Upper lobe of left lung (tissue), 6 donors: ENCODE data around the gene MEIOB. TPM values are rescaled to one million over a fixed set of nuclear protein-coding genes. Genes with fewer than 3 reads are reported as not detected.

Experiments
- ATAC-seq, 2 donors: fragments of 200-7000 bp; cut with Tn5 transposase; one replicate each; pipeline ENCODE4 v1.9.1; 2022; ENCODE audit warnings: mild to moderate bottlenecking in 2 of 2, moderate library complexity in 2 of 2; ENCODE audit not compliant: low FRiP score in 2 of 2
- DNase-seq, 2 donors: peaks; one replicate each; pipeline ENCODE4 v3.0.0-alpha.2; 2019 to 2020
- H3K27ac ChIP-seq, 4 donors: fragments of 200-600 bp; sonication (generic); one replicate each; pipeline ENCODE4 v1.5.1; 2016 to 2019
- H3K27me3 ChIP-seq, 4 donors: fragments of 200-600 bp; sonication (generic); one replicate each; pipeline ENCODE4 v1.5.1; 2017 to 2019
- H3K36me3 ChIP-seq, 4 donors: fragments of 200-600 bp; sonication (generic); one replicate each; pipeline ENCODE4 v1.5.1; 2016 to 2019
- H3K4me1 ChIP-seq, 4 donors: fragments of 200-600 bp; sonication (generic); one replicate each; pipeline ENCODE4 v1.5.1; 2018 to 2019
- H3K4me3 ChIP-seq, 4 donors: fragments of 200-600 bp; sonication (generic); one replicate each; pipeline ENCODE4 v1.5.1; 2017 to 2019; ENCODE audit warnings: mild to moderate bottlenecking in 2 of 4, moderate library complexity in 1 of 4
- H3K9me3 ChIP-seq, 4 donors: fragments of 200-600 bp; sonication (generic); one replicate each; pipeline ENCODE4 v1.5.1; 2018 to 2019
- CTCF ChIP-seq, 6 experiments: fragments of 450-650 bp in 4 of 6; fragments of 200-600 bp in 2 of 6; sonication (generic) in 2 of 6; IDR thresholded peaks; one replicate each; pipeline ENCODE4 v1.5.1; 2016 to 2019; ENCODE audit warnings: antibody characterized with exemption in 6 of 6
- EP300 ChIP-seq, 4 donors: sonication (generic); formaldehyde crosslinking; IDR thresholded peaks; one replicate each; pipeline ENCODE4 v1.5.1; 2017; ENCODE audit warnings: antibody characterized with exemption in 4 of 4, control low read depth in 2 of 4
- POLR2A ChIP-seq, 4 donors: fragments of 450-650 bp; IDR thresholded peaks; one replicate each; pipeline ENCODE4 v1.5.1; 2016 to 2017; ENCODE audit warnings: antibody characterized with exemption in 4 of 4, mild to moderate bottlenecking in 2 of 4
- POLR2AphosphoS5 ChIP-seq, 2 donors: sonication (generic); formaldehyde crosslinking; IDR thresholded peaks; one replicate each; pipeline ENCODE4 v1.5.1; 2017; ENCODE audit warnings: antibody characterized with exemption in 2 of 2
- WGBS, 2 donors: methylation state at CpG; one replicate each; pipeline ENCODE4 v1.1.5; 2017 to 2018; 5-methylcytosine and 5-hydroxymethylcytosine counted together
- total RNA-seq, 6 donors: library from RNA; depleted of rRNA in 4 of 6; stranded (reverse); fragments of >200 nt in 4 of 6; gene quantifications; one replicate each; pipeline versions ENCODE4 v1.1.0 to v1.2.1, GENCODE V29; 2016 to 2021
- donor health status: DM: no; HTN: no; CAD: no; lungs with moderate emphysema.
- donor health status: DM: no; HTN: yes; CAD: no; lungs with severe emphysema.

MEIOB gene
- total RNA-seq, 6 donors from 2014 or later: 0.54 TPM; not detected in 5

GRCh38 chr16:1918351-1919326 lies 46.7 kb upstream of the MEIOB start, which contains the start of gene HS3ST6:
Gene HS3ST6 (minus strand): TSS chr16:1918415. CDS start chr16:1918323, 92 bp downstream.
- no peak for ATAC-seq

DNA sequence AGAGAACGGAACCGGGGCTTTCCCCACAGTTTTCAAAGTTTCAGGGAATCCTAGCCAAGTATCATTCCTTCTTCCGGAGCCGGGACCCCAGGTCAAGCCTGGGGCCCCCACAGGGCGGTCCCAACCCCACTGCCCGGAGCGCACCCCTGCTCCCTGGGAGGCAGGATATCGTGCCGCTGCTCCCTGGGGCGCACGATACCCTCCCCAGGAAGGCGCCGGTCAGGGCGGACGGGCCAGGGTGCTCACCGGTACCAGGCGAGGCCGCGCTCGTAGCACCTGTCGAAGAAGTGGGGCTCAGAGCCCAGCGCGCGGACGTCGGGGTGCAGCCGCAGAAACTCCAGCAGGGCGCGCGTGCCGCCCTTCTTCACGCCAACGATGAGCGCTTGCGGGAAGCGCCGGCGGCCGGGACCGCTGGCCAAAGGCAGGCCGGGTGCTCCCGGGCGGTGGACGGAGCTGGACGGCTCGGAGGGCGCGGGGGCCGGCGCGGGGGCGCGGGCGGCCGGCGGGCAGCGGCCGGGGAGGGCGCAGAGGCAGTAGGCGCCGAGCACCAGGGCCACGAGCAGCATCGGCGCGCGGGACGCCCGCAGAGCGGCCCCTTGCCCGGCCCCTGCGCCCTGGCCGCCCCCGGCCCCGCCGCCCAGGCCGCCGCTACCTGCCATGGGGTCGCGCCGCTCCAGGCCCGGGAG lies 45.8 kb upstream of the MEIOB start:
- Histone ChIP-seq H3K4me1 (peaks cover 5 to 30% (median 20%) of the 10 kb centered on the region in 4 donors), H3K27me3 (peaks cover 0 to 36% (median 29%) of the 10 kb centered on the region in 4 donors), H3K9me3 (no peaks in the 10 kb centered on the region), H3K36me3 (no peaks in the 10 kb centered on the region), H3K27ac (no peak overlapping the region), H3K4me3 (peak overlapping the region in 3 of 4 donors; percentile 12 to 20 (median 18))
- DNase-seq (peak in 1 of 2 donors; percentile 81), ATAC-seq (no peak)
- WGBS, 2 donors: 2 to 10% methylated on average over 2 to 28 of the region's 81 CpGs
- TF ChIP-seq POLR2A (IDR thresholded peaks at IDR 0.05) (no peak), EP300 (IDR thresholded peaks at IDR 0.05) (no peak), CTCF (IDR thresholded peaks at IDR 0.05) (no peak), POLR2AphosphoS5 (IDR thresholded peaks at IDR 0.05) (no peak)

More at GRCh38 chr16:1918351-1919326, 46.7 kb upstream of the MEIOB start, which contains the start of gene HS3ST6:
- DNase-seq: peak in 1 of 2 donors; percentile 75
- Histone ChIP-seq H3K27ac (no peak within 1 kb of the TSS), H3K4me1 (peaks cover 8 to 29% (median 20%) of the 10 kb centered on the region in 4 donors), H3K27me3 (peaks cover 0 to 42% (median 29%) of the 10 kb centered on the region in 4 donors), H3K4me3 (peak within 1 kb of the TSS in 3 of 4 donors; percentile 16 to 20 (median 18)), H3K36me3 (no peaks in the 10 kb centered on the region), H3K9me3 (no peaks in the 10 kb centered on the region)
- TF ChIP-seq POLR2AphosphoS5 (IDR thresholded peaks at IDR 0.05) (no peak), EP300 (IDR thresholded peaks at IDR 0.05) (no peak)
- 11 to 60% methylated on average over 1 to 27 of the region's 71 CpGs for WGBS, 2 donors

GRCh38 chr16:1917056-1917664 lies 45.2 kb upstream of the MEIOB start:
- Histone ChIP-seq H3K27me3 (peaks cover 0 to 36% (median 29%) of the 10 kb centered on the region in 4 donors), H3K4me3 (peak overlapping the region in 3 of 4 donors; percentile 12 to 20 (median 18)), H3K4me1 (peaks cover 5 to 30% (median 20%) of the 10 kb centered on the region in 4 donors), H3K36me3 (no peaks in the 10 kb centered on the region), H3K27ac (no peak overlapping the region), H3K9me3 (no peaks in the 10 kb centered on the region)
- DNase-seq (no peak), ATAC-seq (no peak)
- TF ChIP-seq EP300 (IDR thresholded peaks at IDR 0.05) (no peak), POLR2AphosphoS5 (IDR thresholded peaks at IDR 0.05) (no peak), CTCF (IDR thresholded peaks at IDR 0.05) (no peak), POLR2A (IDR thresholded peaks at IDR 0.05) (no peak)
- WGBS, 2 donors: 11 to 13% methylated on average over 10 to 21 of the region's 22 CpGs

GRCh38 chr16:1916640-1916990 lies 44.7 kb upstream of the MEIOB start:
- Histone ChIP-seq H3K27me3 (peaks cover 0 to 36% (median 29%) of the 10 kb centered on the region in 4 donors), H3K4me3 (no peak overlapping the region), H3K36me3 (no peaks in the 10 kb centered on the region), H3K27ac (no peak overlapping the region), H3K4me1 (peaks cover 5 to 30% (median 20%) of the 10 kb centered on the region in 4 donors), H3K9me3 (no peaks in the 10 kb centered on the region)
- ATAC-seq (no peak), DNase-seq (no peak)
- TF ChIP-seq EP300 (IDR thresholded peaks at IDR 0.05): no peak
- TF ChIP-seq POLR2A (IDR thresholded peaks at IDR 0.05): no peak
- TF ChIP-seq POLR2AphosphoS5 (IDR thresholded peaks at IDR 0.05): no peak
- TF ChIP-seq CTCF (IDR thresholded peaks at IDR 0.05): no peak
- WGBS, 2 donors: 22 to 23% methylated on average over 2 to 3 of the region's 5 CpGs
